Smooth muscle cell of trachea (primary cell): ENCODE data around the gene TMEM200A. TPM values are rescaled to one million over a fixed set of nuclear protein-coding genes. Genes with fewer than 3 reads are reported as not detected.

Experiments used
- total RNA-seq: library from RNA; depleted of rRNA; stranded (reverse); fragments of >200 nt; gene quantifications from 2 replicates; pipeline ENCODE4 v1.2.1, GENCODE V29; 2014

TMEM200A gene
- 44.5 and 62.5 TPM in 2 replicates for total RNA-seq

DNA sequence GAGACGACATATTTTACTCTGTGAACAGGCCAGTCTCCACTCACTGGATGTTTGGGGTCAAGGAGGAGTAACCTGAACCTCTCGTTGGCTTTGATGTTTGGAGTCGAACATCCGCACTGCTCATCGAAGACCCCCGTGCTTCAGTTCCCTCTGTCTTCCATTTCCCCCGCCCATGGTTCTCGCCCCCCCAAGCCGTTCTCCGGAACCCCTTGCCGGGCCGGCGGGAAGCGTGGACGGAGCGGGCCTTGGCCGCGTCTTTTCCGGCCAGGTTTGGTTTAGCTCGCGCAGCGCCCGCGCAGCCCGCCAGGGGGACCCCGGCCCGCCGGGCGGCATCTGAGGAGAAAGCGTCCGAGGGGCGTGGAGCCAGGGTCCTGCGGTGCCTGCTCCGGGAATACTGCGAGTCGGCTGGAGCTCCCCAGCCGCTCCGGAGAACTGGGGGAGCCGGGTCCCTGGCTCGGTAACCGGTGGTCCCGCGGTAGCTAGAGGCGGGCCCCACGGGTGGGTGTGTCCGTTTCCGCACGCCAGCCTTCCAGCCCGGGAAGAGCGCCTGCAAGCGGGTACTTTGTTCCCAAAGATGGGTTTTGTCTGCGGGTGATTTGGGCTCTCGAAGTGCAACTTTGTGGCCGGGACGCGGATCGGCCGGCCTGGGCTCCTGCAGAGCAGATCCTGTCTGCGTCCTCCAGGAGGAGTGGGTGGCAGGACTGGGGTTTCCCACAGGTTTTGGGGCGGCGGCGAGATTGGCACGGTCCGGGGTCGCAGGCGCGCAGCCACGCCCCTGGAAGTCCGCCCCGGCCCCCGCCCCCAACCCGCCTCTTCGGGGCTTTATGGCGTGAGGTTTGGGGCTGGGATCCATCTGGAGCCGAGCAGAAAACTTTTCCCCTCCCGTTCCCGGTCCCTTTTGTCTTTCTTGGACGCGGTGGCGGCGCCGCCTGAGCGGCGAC, at the start of gene TMEM200A:
Gene TMEM200A, plus strand, starts transcription at position 852 of the 941 bp plus-strand sequence. CDS start 74,406 bp downstream, outside the sequence.

Other genes starting within 250 kb of the TMEM200A start
- 2.0 and 5.1 TPM in 2 replicates for gene SAMD3, start 143.1 kb upstream of the TMEM200A start, total RNA-seq